ENCODE data around the gene MRPL16. TPM values are rescaled to one million over a fixed set of nuclear protein-coding genes. Genes with fewer than 3 reads are reported as not detected.

The MRPL16 gene
- total RNA-seq (2022; extraction: Qiagen RNA extraction) = 64.2 to 65.4 TPM (median 64.9 TPM) in 5 replicates

GRCh38 chr11:59810189-59810910 lies at the start of gene MRPL16:
TSS of gene MRPL16 (minus strand) at chr11:59810778. CDS start at chr11:59810658, 120 bp downstream.

GRCh38 chr11:59845399-59845798 lies 34.8 kb upstream of the MRPL16 start, which contains the start of gene CBLIF:
TSS of gene CBLIF (minus strand) at chr11:59845499. CDS start at chr11:59845453, 46 bp downstream.

Other genes with a start within 250 kb of the MRPL16 start
- gene OSBP, start 195.0 kb downstream of the MRPL16 start, total RNA-seq (2022; extraction: Qiagen RNA extraction) = 25.1 to 29.9 TPM (median 27.1 TPM) in 5 replicates
- gene PATL1, start 141.7 kb downstream of the MRPL16 start, total RNA-seq (2022; extraction: Qiagen RNA extraction) = 40.0 to 47.9 TPM (median 46.0 TPM) in 5 replicates
- gene OR10V1, start 96.9 kb downstream of the MRPL16 start, total RNA-seq (2022; extraction: Qiagen RNA extraction) = not detected in 5 replicates
- 21.8 to 27.4 TPM (median 25.8 TPM) in 5 replicates for gene STX3, start 55.4 kb downstream of the MRPL16 start, total RNA-seq (2022; extraction: Qiagen RNA extraction)
- gene CBLIF, start 34.7 kb upstream of the MRPL16 start, total RNA-seq (2022; extraction: Qiagen RNA extraction) = not detected in 5 replicates
- gene TCN1, start 55.7 kb upstream of the MRPL16 start, total RNA-seq (2022; extraction: Qiagen RNA extraction) = 0.16 to 0.30 TPM (median 0.21 TPM) in 5 replicates
- gene OOSP3, start 68.0 kb upstream of the MRPL16 start, total RNA-seq (2022; extraction: Qiagen RNA extraction) = not detected in 5 replicates
- not detected in 5 replicates for gene OOSP1, start 127.7 kb upstream of the MRPL16 start, total RNA-seq (2022; extraction: Qiagen RNA extraction)
- gene OOSP4A, start 153.3 kb upstream of the MRPL16 start, total RNA-seq (2022; extraction: Qiagen RNA extraction) = not detected in 5 replicates
- not detected in 5 replicates for gene OOSP4B, start 206.4 kb upstream of the MRPL16 start, total RNA-seq (2022; extraction: Qiagen RNA extraction)
- not detected in 5 replicates for gene OOSP2, start 229.6 kb upstream of the MRPL16 start, total RNA-seq (2022; extraction: Qiagen RNA extraction)
- not detected in 5 replicates for gene MS4A3, start 245.9 kb upstream of the MRPL16 start, total RNA-seq (2022; extraction: Qiagen RNA extraction)

Measured in A549 treated with CORT108297 at 1 μM for 4 hours (cell line).